ENCODE data around the gene PCARE. TPM values are rescaled to one million over a fixed set of nuclear protein-coding genes. Genes with fewer than 3 reads are reported as not detected.

The PCARE gene
- polyA plus RNA-seq, 1 experiment: not detected

DNA sequence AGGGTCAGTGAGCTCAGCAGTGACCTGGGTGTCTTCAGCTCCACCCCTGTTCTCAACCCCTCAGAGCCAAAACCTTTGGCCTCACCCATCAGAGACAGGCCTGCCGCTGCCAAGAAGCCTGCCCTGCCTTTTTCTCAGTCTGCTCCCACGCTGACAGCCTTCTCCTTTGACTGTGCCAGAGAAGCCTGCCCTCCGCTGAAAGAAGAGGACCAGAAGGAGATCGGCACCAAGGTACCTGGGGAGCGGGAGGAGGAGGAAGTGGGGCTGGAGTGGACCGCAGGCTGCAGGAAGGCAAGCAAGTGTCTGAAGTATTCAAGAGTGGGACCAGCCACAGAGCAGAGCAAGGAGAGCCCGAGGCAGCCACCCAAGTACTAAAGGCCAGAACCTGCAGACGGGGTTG, 60.0 kb downstream of the PCARE start:
- no peak for DNase-seq (ENCODE audit: low read depth, low spot score)
- H3K9me3 ChIP-seq (ENCODE audit: control insufficient read depth, insufficient read depth, low read length): no peaks in the 10 kb centered on the region; the same call in 1 of the 2 replicates
- no peak for TF ChIP-seq CTCF (IDR thresholded peaks at IDR 0.05; ENCODE audit: low read depth, low read length)
- CTCF ChIA-PET: interaction anchor here (1.2 to 1.8 kb wide), 2 partner anchors 18 to 55 kb away, joined by 3 to 4 read pairs; no protein-coding TSS in a partner anchor
- POLR2A ChIA-PET: no interaction called here
- no peak overlapping the region for H3K27ac ChIP-seq (ENCODE audit: low read depth, low read length)
- no peak overlapping the region for H3K4me3 ChIP-seq (ENCODE audit: low read depth, low read length)
- no peaks in the 10 kb centered on the region for H3K27me3 ChIP-seq (ENCODE audit: control insufficient read depth, insufficient read depth, low read length)

DNA sequence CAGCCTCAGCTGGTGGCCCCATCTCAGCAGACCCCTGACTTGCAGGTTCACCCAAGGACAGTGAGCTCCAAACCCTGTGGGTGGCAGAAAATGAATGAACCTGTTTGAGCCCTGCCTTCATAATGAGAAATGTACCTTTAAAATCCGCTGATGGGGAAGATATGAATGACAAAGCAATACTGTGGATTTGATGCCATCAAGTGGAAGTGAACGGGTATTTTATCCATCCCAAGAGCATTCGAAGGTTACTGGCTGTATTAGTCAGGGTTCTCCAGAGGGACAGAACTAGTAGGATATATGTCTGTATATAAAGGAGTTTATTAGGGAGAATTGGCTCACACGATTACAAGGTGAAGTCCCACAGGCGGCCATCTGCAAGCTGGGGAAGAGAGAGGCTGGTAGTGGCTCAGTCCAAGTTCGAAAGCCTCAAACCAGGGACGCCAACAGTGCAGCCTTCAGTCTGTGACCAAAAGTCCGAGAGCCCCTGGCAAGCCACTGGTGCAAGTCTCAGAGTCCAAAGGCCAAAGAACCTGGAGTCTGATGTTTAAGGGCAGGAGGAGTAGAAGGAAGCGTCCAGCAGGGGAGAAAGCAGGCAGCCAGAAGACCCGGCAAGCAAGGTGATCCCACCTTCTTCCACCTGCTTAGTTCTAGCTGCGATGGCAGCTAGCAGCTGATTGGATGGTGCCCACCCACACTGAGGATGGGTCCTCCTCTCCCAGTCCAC, 61.1 kb downstream of the PCARE start:
- TF ChIP-seq CTCF (IDR thresholded peaks at IDR 0.05; ENCODE audit: low read depth, low read length): no peak
- ChIA-PET POLR2A (interaction anchor here (1.2 kb wide), 1 partner anchor 13 kb away, joined by 4 read pairs; no protein-coding TSS in a partner anchor), CTCF (interaction anchor here (1.9 kb wide), 1 partner anchor 54 kb away, joined by 13 read pairs; no protein-coding TSS in a partner anchor)
- no peaks in the 10 kb centered on the region; the same call in 1 of the 2 replicates for H3K9me3 ChIP-seq (ENCODE audit: control insufficient read depth, insufficient read depth, low read length)
- no peaks in the 10 kb centered on the region for H3K27me3 ChIP-seq (ENCODE audit: control insufficient read depth, insufficient read depth, low read length)
- DNase-seq (ENCODE audit: low read depth, low spot score): no peak
- H3K27ac ChIP-seq (ENCODE audit: low read depth, low read length): no peak overlapping the region
- H3K4me3 ChIP-seq (ENCODE audit: low read depth, low read length): no peak overlapping the region

- POLR2A ChIA-PET: interaction anchor here (1.2 to 1.7 kb wide), 2 partner anchors 14 to 31 kb away, joined by 4 to 6 read pairs; partner anchors contain the start of gene TOGARAM2
- TF ChIP-seq CTCF (IDR thresholded peaks at IDR 0.05; ENCODE audit: low read depth, low read length): no peak
- Histone ChIP-seq H3K27ac (ENCODE audit: low read depth, low read length) (no peak overlapping the region), H3K4me3 (ENCODE audit: low read depth, low read length) (no peak overlapping the region), H3K9me3 (ENCODE audit: control insufficient read depth, insufficient read depth, low read length) (no peaks in the 10 kb centered on the region), H3K27me3 (ENCODE audit: control insufficient read depth, insufficient read depth, low read length) (no peaks in the 10 kb centered on the region)
- no peak for DNase-seq (ENCODE audit: low read depth, low spot score)
- CTCF ChIA-PET: interaction anchor here (1.2 to 1.9 kb wide), 2 partner anchors 53 to 418 kb away, joined by 3 to 13 read pairs; no protein-coding TSS in a partner anchor
Observed at GRCh38 chr2:29012211-29012681, 62.1 kb downstream of the PCARE start.

Other genes with a start within 250 kb of the PCARE start
- 10.5 and 16.8 TPM in 2 replicates for gene TRMT61B, start 204.2 kb downstream of the PCARE start, polyA plus RNA-seq (2011; rRNA removed)
- gene WDR43, start 179.9 kb downstream of the PCARE start, polyA plus RNA-seq (2011; rRNA removed): 67.2 and 95.5 TPM in 2 replicates
- 0.30 and 0.42 TPM in 2 replicates for gene TOGARAM2, start 93.2 kb downstream of the PCARE start, polyA plus RNA-seq (2011; rRNA removed)
- 54.7 and 71.4 TPM in 2 replicates for gene CLIP4, start 40.9 kb upstream of the PCARE start, polyA plus RNA-seq (2011; rRNA removed)